ENCODE results near the gene TMEM138. TPM values are rescaled to one million over a fixed set of nuclear protein-coding genes. Genes with fewer than 3 reads are reported as not detected.
A peak's percentile ranks its signal among the peaks of the same experiment; 100 is the strongest.

Gene TMEM138
- total RNA-seq, 1 donor from 2014 or later: 38.8 TPM

DNA sequence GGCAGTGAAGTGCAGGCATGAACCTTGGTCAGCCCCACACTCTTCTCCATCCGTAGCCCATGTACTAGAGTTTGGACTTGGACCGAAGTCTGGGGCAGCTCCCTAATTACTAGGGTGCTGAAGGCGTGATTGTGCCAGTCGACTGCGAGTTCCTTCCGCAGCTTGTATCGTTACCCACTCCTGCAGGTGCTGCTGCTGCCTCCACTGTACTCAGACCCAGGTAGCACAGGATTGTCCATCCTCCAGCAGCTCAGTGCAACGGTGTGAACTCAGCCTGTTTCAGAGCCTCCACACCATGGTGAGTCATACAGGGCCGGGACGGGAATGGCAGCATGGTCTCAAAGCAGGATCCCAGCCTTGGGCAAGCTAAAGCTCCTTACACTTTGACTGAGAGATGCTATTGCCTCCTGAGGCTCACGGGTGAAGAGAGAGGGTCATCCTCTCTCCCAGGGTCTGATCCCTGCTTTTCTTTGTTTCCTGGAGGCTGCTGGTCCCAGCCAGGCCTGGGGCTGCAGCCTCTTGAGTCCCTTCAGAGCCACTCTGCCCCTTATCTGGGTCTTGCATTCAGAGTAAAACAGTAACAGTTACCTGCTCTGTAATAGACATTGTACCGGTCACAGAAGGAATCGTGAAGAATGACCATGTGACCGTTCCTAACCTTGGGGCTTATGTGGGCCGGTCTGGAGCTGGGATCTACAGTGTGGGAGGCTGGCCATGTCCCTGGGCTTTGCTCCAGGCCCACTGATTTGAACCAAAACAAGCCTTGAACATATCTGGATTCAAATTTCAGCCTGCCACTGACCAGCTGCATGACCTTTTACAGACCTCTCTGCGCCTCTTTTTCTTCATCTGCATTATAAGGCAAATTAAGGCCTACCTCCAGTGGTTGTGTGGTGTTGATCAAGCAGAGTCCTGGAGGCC, 27.5 kb upstream of the TMEM138 start:
- Histone ChIP-seq H3K4me3 (ENCODE audit: low read depth, low read length) (no peak overlapping the region), H3K27me3 (ENCODE audit: control insufficient read depth, insufficient read depth, low read length) (no peaks in the 10 kb centered on the region), H3K36me3 (ENCODE audit: control insufficient read depth, insufficient read depth, low read length) (no peaks in the 10 kb centered on the region)
- DNase-seq (ENCODE audit: low read depth): no peak
- TF ChIP-seq, protein P1, sequence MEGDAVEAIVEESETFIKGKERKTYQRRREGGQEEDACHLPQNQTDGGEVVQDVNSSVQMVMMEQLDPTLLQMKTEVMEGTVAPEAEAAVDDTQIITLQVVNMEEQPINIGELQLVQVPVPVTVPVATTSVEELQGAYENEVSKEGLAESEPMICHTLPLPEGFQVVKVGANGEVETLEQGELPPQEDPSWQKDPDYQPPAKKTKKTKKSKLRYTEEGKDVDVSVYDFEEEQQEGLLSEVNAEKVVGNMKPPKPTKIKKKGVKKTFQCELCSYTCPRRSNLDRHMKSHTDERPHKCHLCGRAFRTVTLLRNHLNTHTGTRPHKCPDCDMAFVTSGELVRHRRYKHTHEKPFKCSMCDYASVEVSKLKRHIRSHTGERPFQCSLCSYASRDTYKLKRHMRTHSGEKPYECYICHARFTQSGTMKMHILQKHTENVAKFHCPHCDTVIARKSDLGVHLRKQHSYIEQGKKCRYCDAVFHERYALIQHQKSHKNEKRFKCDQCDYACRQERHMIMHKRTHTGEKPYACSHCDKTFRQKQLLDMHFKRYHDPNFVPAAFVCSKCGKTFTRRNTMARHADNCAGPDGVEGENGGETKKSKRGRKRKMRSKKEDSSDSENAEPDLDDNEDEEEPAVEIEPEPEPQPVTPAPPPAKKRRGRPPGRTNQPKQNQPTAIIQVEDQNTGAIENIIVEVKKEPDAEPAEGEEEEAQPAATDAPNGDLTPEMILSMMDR (IDR thresholded peaks at IDR 0.05; ENCODE audit: insufficient read depth, low read length, poor library complexity, severe bottlenecking): no peak

DNA sequence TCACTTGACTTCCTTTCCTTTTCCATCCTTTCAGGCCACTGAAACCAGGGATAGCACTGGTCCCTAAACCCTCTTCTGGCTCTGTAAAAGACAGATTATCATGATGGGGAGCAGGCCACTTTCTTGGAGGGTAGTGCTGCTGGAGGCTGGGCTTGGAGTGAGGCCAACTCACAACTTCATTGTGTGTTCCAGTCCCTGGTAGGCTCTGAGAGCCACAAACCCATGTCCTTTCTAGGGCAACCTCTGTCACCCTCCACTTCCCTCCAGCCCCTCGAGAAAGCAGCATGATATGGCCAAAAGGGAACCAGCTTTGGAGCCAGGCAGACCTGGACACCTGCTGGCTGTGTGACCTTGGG, 26.8 kb upstream of the TMEM138 start:
- no peaks in the 10 kb centered on the region for H3K27me3 ChIP-seq (ENCODE audit: control insufficient read depth, insufficient read depth, low read length)
- H3K4me3 ChIP-seq (ENCODE audit: low read depth, low read length): no peak overlapping the region
- TF ChIP-seq, protein P1 (IDR thresholded peaks at IDR 0.05; ENCODE audit: insufficient read depth, low read length, poor library complexity, severe bottlenecking): no peak
- DNase-seq (ENCODE audit: low read depth): no peak
- H3K36me3 ChIP-seq (ENCODE audit: control insufficient read depth, insufficient read depth, low read length): no peaks in the 10 kb centered on the region

DNA sequence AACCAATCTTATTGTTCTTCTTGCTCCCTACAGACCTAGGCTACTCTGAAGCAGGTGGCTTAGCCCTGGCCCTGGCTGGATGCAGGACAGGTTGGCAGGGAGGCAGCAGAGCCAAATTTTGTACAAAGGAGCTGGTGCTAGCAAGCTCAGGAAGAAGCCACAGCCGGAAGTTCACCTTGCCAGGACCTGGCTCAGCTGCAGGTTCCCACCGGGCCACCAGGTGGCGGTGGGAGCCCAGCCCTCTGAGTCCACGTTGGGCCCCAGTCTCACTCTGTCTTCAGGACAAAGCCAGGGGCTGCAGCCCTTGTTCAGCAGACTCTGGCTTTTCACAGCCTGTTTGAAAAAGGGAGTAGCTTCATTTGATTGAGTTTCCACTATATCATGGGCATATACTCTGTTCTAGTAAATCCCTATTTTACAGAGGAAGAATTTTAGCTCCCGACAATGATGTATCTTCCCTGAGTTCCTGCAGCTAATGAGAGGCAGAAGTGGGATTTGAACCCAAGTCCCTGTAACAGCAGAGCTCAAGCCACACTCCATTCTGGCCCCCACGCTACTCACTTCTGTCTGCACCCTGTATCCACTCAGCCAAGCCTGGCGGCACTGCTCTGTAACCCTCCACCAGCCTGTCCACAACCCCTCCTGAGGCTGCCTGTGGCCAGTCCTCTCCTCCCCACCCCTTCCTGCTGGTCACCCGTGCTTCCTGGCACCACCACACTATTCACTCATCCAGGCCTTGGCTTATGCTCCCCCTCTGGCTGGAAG, 25.8 kb upstream of the TMEM138 start:
- peak; percentile 31 for DNase-seq (ENCODE audit: low read depth)
- Histone ChIP-seq H3K36me3 (ENCODE audit: control insufficient read depth, insufficient read depth, low read length) (no peaks in the 10 kb centered on the region), H3K4me3 (ENCODE audit: low read depth, low read length) (no peak overlapping the region), H3K27me3 (ENCODE audit: control insufficient read depth, insufficient read depth, low read length) (no peaks in the 10 kb centered on the region)
- TF ChIP-seq, protein P1 (IDR thresholded peaks at IDR 0.05; ENCODE audit: insufficient read depth, low read length, poor library complexity, severe bottlenecking): peak; percentile 98

DNA sequence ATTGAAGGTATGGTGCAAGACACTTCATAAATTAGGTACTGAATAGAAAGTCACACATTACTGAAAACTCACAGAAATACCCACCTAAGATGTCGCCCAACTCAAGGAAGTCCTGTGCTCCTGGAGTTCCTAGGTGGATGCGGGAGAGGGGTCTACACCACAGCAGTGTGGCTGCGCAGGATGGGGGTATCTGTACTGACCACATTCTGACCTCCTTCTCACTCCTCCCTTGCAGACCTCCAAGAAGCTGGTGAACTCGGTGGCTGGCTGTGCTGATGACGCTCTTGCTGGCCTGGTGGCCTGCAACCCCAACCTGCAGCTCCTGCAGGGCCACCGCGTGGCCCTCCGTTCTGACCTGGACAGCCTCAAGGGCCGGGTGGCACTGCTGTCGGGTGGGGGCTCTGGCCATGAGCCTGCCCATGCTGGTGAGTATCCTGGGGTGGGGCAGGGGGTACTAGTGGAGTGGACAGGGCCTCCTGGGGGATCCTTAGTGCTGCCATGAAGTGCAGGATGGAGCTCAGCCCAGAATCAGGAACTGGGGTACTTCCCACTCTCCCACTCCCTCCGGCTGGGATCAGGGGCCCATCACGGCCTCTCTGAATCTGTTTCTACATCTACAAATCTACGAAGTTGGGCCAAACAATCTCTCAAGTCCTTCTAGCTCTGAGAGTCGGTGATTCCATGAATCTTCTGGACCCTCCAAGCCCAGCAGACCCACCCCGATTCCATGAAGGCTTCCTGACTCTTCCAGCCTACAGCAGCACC, 24.3 kb upstream of the TMEM138 start:
- H3K4me3 ChIP-seq (ENCODE audit: low read depth, low read length): no peak overlapping the region
- TF ChIP-seq, protein P1 (IDR thresholded peaks at IDR 0.05; ENCODE audit: insufficient read depth, low read length, poor library complexity, severe bottlenecking): no peak
- DNase-seq (ENCODE audit: low read depth): no peak

DNA sequence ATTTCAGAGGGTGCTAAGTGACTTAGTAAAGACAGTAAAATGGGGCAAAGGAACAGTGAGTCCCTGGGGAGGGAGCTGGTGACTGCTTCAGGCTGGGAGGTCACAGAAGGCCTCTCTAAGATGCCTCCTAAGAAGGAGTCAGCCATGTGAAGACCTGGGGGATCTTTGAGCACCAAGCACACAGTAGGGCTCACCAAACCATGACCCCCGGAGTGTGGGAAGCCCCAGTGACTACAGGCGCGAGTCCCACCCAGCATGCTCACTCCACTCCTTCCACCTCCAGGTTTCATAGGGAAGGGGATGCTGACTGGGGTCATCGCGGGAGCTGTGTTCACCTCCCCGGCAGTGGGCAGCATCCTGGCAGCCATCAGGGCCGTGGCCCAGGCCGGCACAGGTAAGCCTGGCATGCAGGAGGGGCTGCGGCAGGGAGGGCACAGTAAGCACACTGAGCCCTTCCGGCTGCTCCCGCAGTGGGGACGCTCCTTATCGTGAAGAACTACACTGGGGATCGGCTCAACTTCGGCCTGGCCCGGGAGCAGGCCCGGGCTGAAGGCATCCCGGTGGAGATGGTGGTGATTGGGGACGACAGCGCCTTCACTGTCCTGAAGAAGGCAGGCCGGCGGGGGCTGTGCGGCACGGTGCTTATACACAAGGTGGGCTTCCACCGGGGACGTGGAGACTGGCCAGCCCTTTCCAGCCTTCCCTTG, 23.2 kb upstream of the TMEM138 start:
- Histone ChIP-seq H3K27me3 (ENCODE audit: control insufficient read depth, insufficient read depth, low read length) (no peaks in the 10 kb centered on the region), H3K4me3 (ENCODE audit: low read depth, low read length) (no peak overlapping the region), H3K36me3 (ENCODE audit: control insufficient read depth, insufficient read depth, low read length) (no peaks in the 10 kb centered on the region)
- TF ChIP-seq, protein P1 (IDR thresholded peaks at IDR 0.05; ENCODE audit: insufficient read depth, low read length, poor library complexity, severe bottlenecking): no peak
- DNase-seq (ENCODE audit: low read depth): no peak

More for the DNA sequence above, 24.3 kb upstream of the TMEM138 start:
- no peaks in the 10 kb centered on the region for H3K36me3 ChIP-seq (ENCODE audit: control insufficient read depth, insufficient read depth, low read length)
- H3K27me3 ChIP-seq (ENCODE audit: control insufficient read depth, insufficient read depth, low read length): no peaks in the 10 kb centered on the region
